GM18526 (cell line): ENCODE measurements around the gene DCAF11.

Source experiments
- POLR2A ChIP-seq: IDR thresholded peaks from 3 replicates; pipeline ENCODE4 v1.6.1; 2011; ENCODE audit not compliant: insufficient read length; ENCODE audit errors: extremely low read depth

DCAF11 gene

DNA sequence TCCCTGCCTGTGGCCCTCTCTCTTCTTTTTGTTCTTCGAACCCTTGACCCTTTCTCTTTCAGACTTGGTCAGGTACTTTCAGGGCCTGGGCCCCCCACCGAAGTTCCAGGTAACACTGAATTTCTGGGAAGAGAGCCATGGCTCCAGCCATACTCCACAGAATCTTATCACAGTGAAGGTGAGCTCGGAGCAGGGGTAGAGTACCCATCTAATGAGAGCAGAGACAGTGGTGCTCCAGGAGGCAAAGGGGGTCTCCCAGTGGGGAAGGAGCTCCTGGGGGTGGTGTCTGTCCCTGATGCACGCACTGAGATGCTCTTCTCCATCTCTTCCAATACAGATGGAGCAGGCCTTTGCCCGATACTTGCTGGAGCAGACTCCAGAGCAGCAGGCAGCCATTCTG, 51.2 kb downstream of the DCAF11 start:
- TF ChIP-seq POLR2A = no peak

DNA sequence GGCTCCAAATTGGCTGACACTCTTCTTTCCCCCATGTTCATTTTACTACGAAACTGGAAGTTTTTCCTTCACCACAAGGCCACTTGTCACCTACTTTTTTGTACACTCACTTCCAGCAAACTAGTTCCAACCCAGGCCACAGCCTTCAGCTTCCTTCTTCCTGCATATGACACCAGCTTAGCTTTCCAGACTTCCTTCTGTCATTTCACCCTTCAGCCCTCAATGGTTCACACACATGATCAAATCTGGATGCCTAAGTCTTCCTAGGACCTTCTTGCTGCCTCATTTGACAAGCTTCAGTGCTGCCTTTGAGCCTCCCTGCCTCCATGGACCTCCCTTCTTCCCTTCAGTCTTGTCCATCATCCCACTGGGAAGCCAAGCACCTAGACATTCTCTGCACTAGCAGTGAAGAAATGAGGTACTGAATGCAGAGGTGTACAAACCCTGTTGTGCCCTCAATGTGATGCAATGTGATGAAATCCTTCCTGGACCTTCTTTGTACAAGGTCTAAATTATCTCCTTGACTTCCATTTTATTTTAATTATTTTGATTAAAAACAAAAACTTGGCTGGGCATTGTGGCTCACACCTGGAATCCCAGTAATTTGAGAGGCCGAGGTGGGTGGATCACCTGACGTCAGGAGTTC, 53.0 kb downstream of the DCAF11 start:
- no peak for TF ChIP-seq POLR2A

DNA sequence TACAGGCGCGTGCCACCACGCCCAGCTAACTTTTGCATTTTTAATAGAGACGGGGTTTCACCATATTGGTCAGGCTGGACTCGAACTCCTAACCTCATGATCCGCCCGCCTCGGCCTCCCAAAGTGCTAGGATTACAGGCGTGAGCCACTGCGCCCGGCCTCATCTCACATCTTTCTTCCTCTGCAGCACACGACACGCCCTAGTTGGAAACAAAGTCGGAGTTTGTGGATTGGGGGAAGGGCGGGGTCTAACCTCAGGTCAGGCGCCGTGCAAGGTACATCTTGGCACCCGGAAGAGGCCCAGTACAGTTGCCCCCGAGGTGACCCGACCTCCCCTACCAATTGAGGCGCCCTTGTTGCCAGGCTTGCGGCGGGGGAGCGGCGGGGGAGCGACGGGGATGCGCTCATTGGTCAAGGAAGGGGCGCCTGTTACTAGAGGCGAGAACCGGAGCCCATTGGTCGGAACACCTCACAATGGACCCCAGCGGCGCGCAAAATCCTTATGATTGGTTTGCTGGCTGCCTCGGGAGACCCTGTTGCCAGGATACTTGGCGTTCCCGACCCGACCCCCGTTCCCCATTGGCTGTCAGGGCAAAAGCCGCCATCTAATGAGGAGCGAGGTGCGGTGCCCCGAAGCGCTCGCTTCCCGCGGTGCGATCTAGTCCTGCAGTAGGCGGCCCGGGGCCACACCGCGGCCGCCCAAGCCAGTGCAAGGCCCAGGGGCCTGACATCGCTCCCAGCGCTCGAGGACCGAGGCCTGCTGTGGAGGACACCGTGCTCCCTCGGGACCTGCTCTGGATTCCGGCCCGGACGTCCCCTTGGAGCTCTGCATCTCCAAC, 57.1 kb downstream of the DCAF11 start, which contains the start of gene REC8:
REC8 (plus strand) TSS at position 659 of the 839 bp plus-strand sequence. CDS start 473 bp downstream, outside the sequence.
- TF ChIP-seq POLR2A = no peak

DNA sequence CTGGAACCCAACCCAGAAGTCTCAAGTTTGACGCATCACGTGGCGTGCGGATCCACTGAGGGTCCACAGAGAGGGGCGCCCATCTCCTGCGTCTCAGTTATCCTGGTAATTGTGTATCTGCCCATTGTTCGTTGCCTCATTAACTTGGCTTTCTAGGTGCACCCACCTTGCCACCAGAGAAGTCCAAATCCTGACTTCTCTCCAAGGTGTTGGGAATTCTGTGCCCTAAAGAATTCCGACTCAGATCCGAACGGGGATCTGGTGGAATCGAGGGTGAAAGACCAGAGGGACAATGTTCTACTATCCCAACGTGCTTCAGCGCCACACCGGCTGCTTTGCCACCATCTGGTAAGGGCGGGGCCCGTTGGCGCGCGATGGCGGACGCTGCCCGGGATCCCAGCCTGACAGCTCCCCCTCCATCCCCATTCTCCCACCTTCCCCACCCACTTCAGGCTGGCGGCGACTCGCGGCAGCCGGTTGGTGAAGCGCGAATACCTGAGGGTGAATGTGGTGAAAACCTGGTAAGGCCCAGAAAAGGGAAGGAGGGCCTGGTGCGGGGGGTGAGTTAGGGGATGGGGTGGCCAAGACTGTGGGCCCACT, 57.8 kb downstream of the DCAF11 start:
- TF ChIP-seq POLR2A = no peak

DNA sequence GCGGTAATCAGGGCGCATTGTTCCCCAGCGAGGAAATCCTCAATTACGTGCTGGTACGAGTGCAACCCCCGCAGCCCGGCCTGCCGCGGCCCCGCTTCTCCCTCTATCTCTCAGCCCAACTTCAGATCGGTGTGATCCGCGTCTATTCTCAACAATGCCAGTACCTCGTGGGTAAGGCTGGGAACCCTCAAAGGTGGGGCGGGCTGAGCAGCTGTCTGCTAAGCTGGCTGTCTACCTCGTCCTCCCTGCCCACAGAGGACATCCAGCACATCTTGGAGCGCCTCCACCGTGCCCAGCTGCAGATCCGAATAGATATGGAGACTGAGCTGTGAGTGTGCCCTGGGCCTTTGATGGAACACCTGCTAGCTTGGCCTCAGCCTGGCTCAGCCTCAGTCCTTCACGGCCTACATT, 58.3 kb downstream of the DCAF11 start:
- no peak for TF ChIP-seq POLR2A
